ENCODE measurements around the gene HMG20A.

- TF ChIP-seq FOXK1 (CRISPR knock-in tag; IDR thresholded peaks at IDR 0.05) (no peak), JUN (CRISPR knock-in tag; IDR thresholded peaks at IDR 0.05) (no peak), NR2C2 (CRISPR knock-in tag; IDR thresholded peaks at IDR 0.05) (no peak), CTCF (IDR thresholded peaks at IDR 0.05) (no peak), E2F1 (CRISPR knock-in tag; IDR thresholded peaks at IDR 0.05) (no peak), TP53 (CRISPR knock-in tag; IDR thresholded peaks at IDR 0.05) (no peak), ZNF317 (CRISPR knock-in tag; IDR thresholded peaks at IDR 0.05; ENCODE audit: borderline replicate concordance, low read depth) (no peak), IRF1 (CRISPR knock-in tag; IDR thresholded peaks at IDR 0.05) (no peak), PREB (CRISPR knock-in tag; IDR thresholded peaks at IDR 0.05; ENCODE audit: borderline replicate concordance) (no peak), CREB1 (CRISPR knock-in tag; IDR thresholded peaks at IDR 0.05) (no peak), SP1 (CRISPR knock-in tag; conservative IDR thresholded peaks at IDR 0.05) (no peak), ATF3 (CRISPR knock-in tag; conservative IDR thresholded peaks at IDR 0.05) (no peak), JAZF1 (CRISPR knock-in tag; IDR thresholded peaks at IDR 0.05) (no peak), NFE2L1 (CRISPR knock-in tag; IDR thresholded peaks at IDR 0.05) (no peak)
Observed at GRCh38 chr15:77418966-77419835, 1.5 kb upstream of the HMG20A start.

Data from WTC11 (cell line).